Neural cell (in vitro differentiated cells): Measurements from ENCODE around the gene OR2S2. TPM values are rescaled to one million over a fixed set of nuclear protein-coding genes. Genes with fewer than 3 reads are reported as not detected.

ENCODE experiments used
- H2AFZ ChIP-seq: fragments of 200-600, 300-800 bp; sonication (generic), shearing (Covaris generic); 2 replicates; pipeline ENCODE4 v1.6.0; 2014; ENCODE audit warnings: low read depth, mild to moderate bottlenecking, antibody characterized with exemption, low read length, moderate library complexity
- H3F3A ChIP-seq: fragments of 200-600 bp; shearing (Covaris generic); 2 replicates; pipeline ENCODE4 v1.6.1; 2016; ENCODE audit warnings: mild to moderate bottlenecking, moderate library complexity, mixed read lengths, antibody characterized with exemption, low read length; ENCODE audit not compliant: insufficient read depth, poor library complexity, severe bottlenecking
- H3K27ac ChIP-seq: fragments of 200-600, 300-800 bp; sonication (generic), shearing (Covaris generic); 2 replicates; pipeline ENCODE4 v1.5.1; 2014; ENCODE audit warnings: mild to moderate bottlenecking, low read length, moderate library complexity
- H3K27me3 ChIP-seq: fragments of 300-800, 200-600 bp; sonication (generic), shearing (Covaris generic); 2 replicates; pipeline ENCODE4 v1.6.0; 2014; ENCODE audit warnings: mild to moderate bottlenecking, low read depth, low read length, moderate library complexity; ENCODE audit not compliant: insufficient read depth
- H3K36me3 ChIP-seq: fragments of 300-800, 200-600 bp; sonication (generic), shearing (Covaris generic); 2 replicates; pipeline ENCODE4 v1.5.1; 2014; ENCODE audit warnings: mild to moderate bottlenecking, antibody characterized with exemption, low read length, moderate library complexity; ENCODE audit not compliant: insufficient read depth
- H3K4me2 ChIP-seq: fragments of 300-800, 200-600 bp; sonication (generic), shearing (Covaris generic); 2 replicates; pipeline ENCODE4 v1.6.0; 2014; ENCODE audit warnings: mild to moderate bottlenecking, low read length
- H3K4me3 ChIP-seq: fragments of 300-800, 200-600 bp; sonication (generic), shearing (Covaris generic); 2 replicates; pipeline ENCODE4 v1.5.1; 2014; ENCODE audit warnings: mild to moderate bottlenecking, low read length, moderate library complexity
- H3K79me2 ChIP-seq: fragments of 200-600 bp; shearing (Covaris generic); replicated peaks from 2 replicates; pipeline ENCODE4 v1.6.0; 2014; ENCODE audit warnings: mild to moderate bottlenecking, low read length, moderate library complexity; ENCODE audit not compliant: insufficient read depth
- H3K9ac ChIP-seq: fragments of 300-800, 200-600 bp; sonication (generic), shearing (Covaris generic); 2 replicates; pipeline ENCODE4 v1.6.1; 2016; ENCODE audit warnings: mild to moderate bottlenecking, low read length, mixed read lengths
- H3K9me2 ChIP-seq: fragments of 200-600 bp; shearing (Covaris generic); 2 replicates; pipeline ENCODE4 v1.6.1; 2016; ENCODE audit warnings: mild to moderate bottlenecking, low read length, mixed read lengths; ENCODE audit not compliant: insufficient read depth
- H3K9me3 ChIP-seq: fragments of 200-600, 300-800 bp; sonication (generic), shearing (Covaris generic); 2 replicates; pipeline ENCODE4 v1.6.1; 2016; ENCODE audit warnings: mild to moderate bottlenecking, mixed run types, low read length, moderate library complexity, mixed read lengths
- H4K20me1 ChIP-seq: fragments of 200-600 bp; shearing (Covaris generic); 2 replicates; pipeline ENCODE4 v1.6.1; 2016; ENCODE audit warnings: mild to moderate bottlenecking, mixed run types; ENCODE audit not compliant: insufficient read depth
- EP300 ChIP-seq: fragments of 450-650 bp; conservative IDR thresholded peaks from 2 replicates; pipeline ENCODE4 v1.6.1; 2014; ENCODE audit warnings: antibody characterized with exemption, mild to moderate bottlenecking, moderate library complexity; ENCODE audit not compliant: poor library complexity, severe bottlenecking
- EZH2 ChIP-seq: fragments of 200-600, 300-800 bp; shearing (Covaris generic), sonication (generic); IDR thresholded peaks from 2 replicates; pipeline ENCODE4 v1.6.1; 2014; ENCODE audit warnings: antibody characterized with exemption, low read length, borderline replicate concordance, mild to moderate bottlenecking; ENCODE audit not compliant: insufficient read depth, poor library complexity, severe bottlenecking
- MXI1 ChIP-seq: fragments of 450-650 bp; conservative IDR thresholded peaks from 2 replicates; pipeline ENCODE4 v1.6.1; 2014; ENCODE audit warnings: antibody characterized with exemption, mild to moderate bottlenecking; ENCODE audit not compliant: poor library complexity, severe bottlenecking
- POLR2AphosphoS5 ChIP-seq: IDR thresholded peaks from 2 replicates; pipeline ENCODE4 v1.6.1; 2012
- RAD21 ChIP-seq: fragments of 450-650 bp; conservative IDR thresholded peaks from 2 replicates; pipeline ENCODE4 v1.6.1; 2014; ENCODE audit warnings: antibody characterized with exemption, mild to moderate bottlenecking, moderate library complexity
- SMC3 ChIP-seq: fragments of 450-650 bp; conservative IDR thresholded peaks from 2 replicates; pipeline ENCODE4 v1.6.1; 2014; ENCODE audit warnings: antibody characterized with exemption, mild to moderate bottlenecking, moderate library complexity; ENCODE audit not compliant: poor library complexity
- TAF1 ChIP-seq: IDR thresholded peaks from 2 replicates; pipeline ENCODE4 v1.6.1; 2012; ENCODE audit warnings: low read depth
- polyA plus RNA-seq: library from polyadenylated mRNA; depleted of rRNA; stranded (reverse); fragments of >200 nt; gene quantifications from 2 replicates; pipeline ENCODE4 v1.2.3, GENCODE V29; 2014
- TF ChIP-seq, protein P1 (sequence below): fragments of 450-650 bp; IDR thresholded peaks from 2 replicates; pipeline ENCODE4 v1.5.1; 2014; ENCODE audit warnings: antibody characterized with exemption, mild to moderate bottlenecking, moderate library complexity; ENCODE audit not compliant: poor library complexity, severe bottlenecking
- TF ChIP-seq, protein P2 (sequence below): IDR thresholded peaks from 2 replicates; pipeline ENCODE4 v1.6.1; 2012; ENCODE audit warnings: borderline replicate concordance

Gene OR2S2
- polyA plus RNA-seq, 1 donor from 2014 or later = not detected

DNA sequence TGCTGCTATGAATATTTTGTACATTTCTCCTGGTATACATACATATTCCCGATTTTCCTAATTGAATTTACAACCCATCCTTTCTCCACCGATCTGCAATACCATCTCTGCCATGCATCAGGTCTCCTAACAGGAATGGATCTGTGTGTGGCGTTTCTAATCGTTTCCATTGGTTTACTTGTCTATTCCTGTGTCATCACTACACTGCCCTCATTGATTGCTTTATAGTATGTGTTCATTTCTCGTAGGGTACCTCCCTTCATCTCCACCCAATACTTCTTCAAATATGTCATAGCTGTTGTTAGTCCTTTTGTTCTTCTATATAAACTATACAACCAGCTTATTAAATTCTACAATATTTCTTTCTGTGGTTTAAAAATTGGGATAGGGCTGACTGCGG lies 7.1 kb upstream of the OR2S2 start:
- H4K20me1 ChIP-seq = no peaks in the 10 kb centered on the region
- H3K9me3 ChIP-seq = no peaks in the 10 kb centered on the region
- H3K4me3 ChIP-seq = no peak overlapping the region
- no peak overlapping the region for H3K27ac ChIP-seq
- no peak overlapping the region for H2AFZ ChIP-seq
- no peak overlapping the region for H3K4me2 ChIP-seq
- no peaks in the 10 kb centered on the region for H3K9me2 ChIP-seq
- H3K27me3 ChIP-seq = no peaks in the 10 kb centered on the region
- no peak overlapping the region for H3K9ac ChIP-seq
- no peaks in the 10 kb centered on the region for H3K79me2 ChIP-seq
- no peaks in the 10 kb centered on the region for H3K36me3 ChIP-seq
- H3F3A ChIP-seq = no peaks in the 10 kb centered on the region
- TF ChIP-seq TAF1 (no peak), RAD21 (no peak), MXI1 (no peak), SMC3 (no peak), EZH2 (no peak), EP300 (no peak), POLR2AphosphoS5 (no peak)
- TF ChIP-seq, protein P1, sequence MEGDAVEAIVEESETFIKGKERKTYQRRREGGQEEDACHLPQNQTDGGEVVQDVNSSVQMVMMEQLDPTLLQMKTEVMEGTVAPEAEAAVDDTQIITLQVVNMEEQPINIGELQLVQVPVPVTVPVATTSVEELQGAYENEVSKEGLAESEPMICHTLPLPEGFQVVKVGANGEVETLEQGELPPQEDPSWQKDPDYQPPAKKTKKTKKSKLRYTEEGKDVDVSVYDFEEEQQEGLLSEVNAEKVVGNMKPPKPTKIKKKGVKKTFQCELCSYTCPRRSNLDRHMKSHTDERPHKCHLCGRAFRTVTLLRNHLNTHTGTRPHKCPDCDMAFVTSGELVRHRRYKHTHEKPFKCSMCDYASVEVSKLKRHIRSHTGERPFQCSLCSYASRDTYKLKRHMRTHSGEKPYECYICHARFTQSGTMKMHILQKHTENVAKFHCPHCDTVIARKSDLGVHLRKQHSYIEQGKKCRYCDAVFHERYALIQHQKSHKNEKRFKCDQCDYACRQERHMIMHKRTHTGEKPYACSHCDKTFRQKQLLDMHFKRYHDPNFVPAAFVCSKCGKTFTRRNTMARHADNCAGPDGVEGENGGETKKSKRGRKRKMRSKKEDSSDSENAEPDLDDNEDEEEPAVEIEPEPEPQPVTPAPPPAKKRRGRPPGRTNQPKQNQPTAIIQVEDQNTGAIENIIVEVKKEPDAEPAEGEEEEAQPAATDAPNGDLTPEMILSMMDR = no peak
- TF ChIP-seq, protein P2, sequence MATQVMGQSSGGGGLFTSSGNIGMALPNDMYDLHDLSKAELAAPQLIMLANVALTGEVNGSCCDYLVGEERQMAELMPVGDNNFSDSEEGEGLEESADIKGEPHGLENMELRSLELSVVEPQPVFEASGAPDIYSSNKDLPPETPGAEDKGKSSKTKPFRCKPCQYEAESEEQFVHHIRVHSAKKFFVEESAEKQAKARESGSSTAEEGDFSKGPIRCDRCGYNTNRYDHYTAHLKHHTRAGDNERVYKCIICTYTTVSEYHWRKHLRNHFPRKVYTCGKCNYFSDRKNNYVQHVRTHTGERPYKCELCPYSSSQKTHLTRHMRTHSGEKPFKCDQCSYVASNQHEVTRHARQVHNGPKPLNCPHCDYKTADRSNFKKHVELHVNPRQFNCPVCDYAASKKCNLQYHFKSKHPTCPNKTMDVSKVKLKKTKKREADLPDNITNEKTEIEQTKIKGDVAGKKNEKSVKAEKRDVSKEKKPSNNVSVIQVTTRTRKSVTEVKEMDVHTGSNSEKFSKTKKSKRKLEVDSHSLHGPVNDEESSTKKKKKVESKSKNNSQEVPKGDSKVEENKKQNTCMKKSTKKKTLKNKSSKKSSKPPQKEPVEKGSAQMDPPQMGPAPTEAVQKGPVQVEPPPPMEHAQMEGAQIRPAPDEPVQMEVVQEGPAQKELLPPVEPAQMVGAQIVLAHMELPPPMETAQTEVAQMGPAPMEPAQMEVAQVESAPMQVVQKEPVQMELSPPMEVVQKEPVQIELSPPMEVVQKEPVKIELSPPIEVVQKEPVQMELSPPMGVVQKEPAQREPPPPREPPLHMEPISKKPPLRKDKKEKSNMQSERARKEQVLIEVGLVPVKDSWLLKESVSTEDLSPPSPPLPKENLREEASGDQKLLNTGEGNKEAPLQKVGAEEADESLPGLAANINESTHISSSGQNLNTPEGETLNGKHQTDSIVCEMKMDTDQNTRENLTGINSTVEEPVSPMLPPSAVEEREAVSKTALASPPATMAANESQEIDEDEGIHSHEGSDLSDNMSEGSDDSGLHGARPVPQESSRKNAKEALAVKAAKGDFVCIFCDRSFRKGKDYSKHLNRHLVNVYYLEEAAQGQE = no peak

DNA sequence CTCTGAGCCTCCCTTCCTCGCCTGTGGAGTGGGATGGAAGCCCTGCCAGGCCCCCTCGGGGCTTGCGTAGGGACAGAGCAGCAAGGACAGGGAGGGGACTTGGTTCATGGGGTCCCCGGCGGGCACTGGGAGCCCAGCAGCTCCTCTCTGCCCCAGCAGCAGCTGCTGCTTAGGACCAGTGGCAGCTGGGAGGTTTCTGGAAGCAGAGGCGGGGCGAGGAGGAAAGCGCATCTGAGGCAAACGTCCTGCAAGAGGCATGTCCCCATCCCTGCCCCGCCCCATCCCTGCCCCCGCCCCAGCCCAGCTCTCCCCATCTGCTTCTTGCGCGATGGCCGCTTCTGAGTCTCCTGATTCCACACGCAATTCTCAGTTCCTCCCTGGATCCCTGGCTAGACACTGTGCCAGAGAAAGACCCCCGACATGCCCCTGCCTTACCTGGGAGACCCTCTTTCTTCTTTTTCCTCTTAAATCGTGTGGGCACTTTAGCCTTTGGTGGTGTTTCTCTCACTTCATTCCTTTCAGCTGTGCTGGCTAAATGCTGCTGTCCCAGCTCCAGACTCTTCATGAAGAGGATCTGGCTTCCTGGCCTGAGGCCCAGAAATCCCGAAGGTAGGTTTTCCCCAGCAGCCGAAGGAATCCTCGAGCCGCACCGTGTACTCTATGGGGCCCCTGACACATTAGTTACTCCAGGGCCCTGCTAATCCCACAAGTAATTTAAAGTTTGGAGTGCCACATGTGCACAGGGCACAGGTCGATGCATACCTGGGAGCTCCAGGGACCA lies 4.4 kb upstream of the OR2S2 start:
- Histone ChIP-seq H3K27me3 (no peaks in the 10 kb centered on the region), H3K27ac (no peak overlapping the region), H3K9me2 (no peaks in the 10 kb centered on the region), H3K36me3 (no peaks in the 10 kb centered on the region), H3K9me3 (no peaks in the 10 kb centered on the region), H2AFZ (no peak overlapping the region), H4K20me1 (no peaks in the 10 kb centered on the region), H3F3A (no peaks in the 10 kb centered on the region), H3K79me2 (no peaks in the 10 kb centered on the region), H3K4me3 (no peak overlapping the region), H3K4me2 (no peak overlapping the region), H3K9ac (no peak overlapping the region)
- TF ChIP-seq, protein P1 = no peak
- TF ChIP-seq, protein P2 = no peak
- no peak for TF ChIP-seq POLR2AphosphoS5
- no peak for TF ChIP-seq RAD21
- no peak for TF ChIP-seq EP300
- no peak for TF ChIP-seq SMC3
- no peak for TF ChIP-seq MXI1
- no peak for TF ChIP-seq TAF1
- TF ChIP-seq EZH2 = no peak
